ES-I3 (cell line): ENCODE data around the gene MME.

Experiments used
- H3K36me3 ChIP-seq: 2 replicates; pipeline ENCODE4 v1.6.1; 2013; ENCODE audit warnings: mild to moderate bottlenecking, low read length, control low read depth, moderate library complexity; ENCODE audit not compliant: insufficient read depth
- H3K4me1 ChIP-seq: 2 replicates; pipeline ENCODE4 v1.6.1; 2013; ENCODE audit warnings: mild to moderate bottlenecking, control low read depth, low read length; ENCODE audit not compliant: insufficient read depth
- H3K9ac ChIP-seq: 2 replicates; pipeline ENCODE4 v1.6.1; 2013; ENCODE audit warnings: low read depth, mild to moderate bottlenecking, low read length, moderate library complexity
- H3K9me3 ChIP-seq: 2 replicates; pipeline ENCODE4 v1.6.1; 2013; ENCODE audit warnings: mild to moderate bottlenecking, low read length, moderate library complexity; ENCODE audit not compliant: control insufficient read depth, insufficient read depth

Gene MME

DNA sequence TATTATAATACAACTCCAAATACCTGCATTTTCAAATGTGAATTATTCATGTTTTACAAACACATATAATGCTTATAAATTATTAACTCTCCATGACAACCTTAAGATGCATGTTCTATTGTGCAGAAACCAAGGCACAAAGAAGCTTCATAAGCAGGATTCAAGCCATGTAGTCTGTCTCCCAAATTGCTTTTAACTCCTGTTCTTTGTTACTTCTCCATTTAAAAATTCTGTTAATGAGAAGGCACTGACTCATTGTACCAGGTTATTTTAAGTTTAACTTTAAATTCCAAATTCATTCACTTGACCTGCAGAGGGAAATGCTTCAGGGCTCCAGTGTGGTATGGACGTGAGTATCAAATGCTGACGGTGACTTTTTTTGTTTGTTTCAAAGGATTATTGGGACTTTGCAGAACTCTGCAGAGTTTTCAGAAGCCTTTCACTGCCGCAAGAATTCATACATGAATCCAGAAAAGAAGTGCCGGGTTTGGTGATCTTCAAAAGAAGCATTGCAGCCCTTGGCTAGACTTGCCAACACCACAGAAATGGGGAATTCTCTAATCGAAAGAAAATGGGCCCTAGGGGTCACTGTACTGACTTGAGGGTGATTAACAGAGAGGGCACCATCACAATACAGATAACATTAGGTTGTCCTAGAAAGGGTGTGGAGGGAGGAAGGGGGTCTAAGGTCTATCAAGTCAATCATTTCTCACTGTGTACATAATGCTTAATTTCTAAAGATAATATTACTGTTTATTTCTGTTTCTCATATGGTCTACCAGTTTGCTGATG is 100.0 kb downstream of the MME start:
- Histone ChIP-seq H3K9ac (no peak overlapping the region), H3K4me1 (peaks cover 3% of the 10 kb centered on the region; the same call in 1 of the 2 replicates), H3K9me3 (no peaks in the 10 kb centered on the region), H3K36me3 (no peaks in the 10 kb centered on the region)

DNA sequence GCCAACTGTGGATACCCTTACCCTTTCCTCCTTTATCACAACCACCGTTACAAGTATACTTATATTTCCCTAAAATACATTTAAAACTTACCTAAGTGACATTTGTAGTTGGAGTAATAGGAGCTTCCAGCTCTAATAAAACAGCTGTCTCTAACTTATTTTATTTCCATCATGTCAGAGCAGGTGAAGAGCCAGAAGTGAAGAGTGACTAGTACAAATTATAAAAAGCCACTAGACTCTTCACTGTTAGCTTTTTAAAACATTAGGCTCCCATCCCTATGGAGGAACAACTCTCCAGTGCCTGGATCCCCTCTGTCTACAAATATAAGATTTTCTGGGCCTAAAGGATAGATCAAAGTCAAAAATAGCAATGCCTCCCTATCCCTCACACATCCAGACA is 102.3 kb downstream of the MME start:
- H3K4me1 ChIP-seq: peaks cover 14% of the 10 kb centered on the region
- H3K36me3 ChIP-seq: no peaks in the 10 kb centered on the region
- H3K9me3 ChIP-seq: no peaks in the 10 kb centered on the region
- no peak overlapping the region for H3K9ac ChIP-seq

DNA sequence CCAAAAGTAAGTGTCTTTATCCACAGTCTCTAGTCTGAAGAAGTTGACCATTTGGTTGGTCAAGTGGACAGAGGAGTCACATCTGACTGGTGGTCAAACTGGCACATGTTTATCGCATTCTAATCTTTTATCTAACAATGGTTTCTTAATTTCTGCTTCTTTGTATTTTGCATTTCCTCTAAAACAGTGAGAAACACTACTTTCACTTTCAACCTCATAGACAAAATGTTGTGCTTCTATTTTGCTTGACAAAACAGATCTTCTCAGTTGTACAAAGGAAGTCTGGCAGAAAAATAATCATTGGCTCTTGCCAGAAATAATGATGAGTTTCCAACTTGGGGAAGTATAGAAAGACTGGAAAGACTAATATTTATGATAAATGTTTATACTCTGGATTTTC is 103.9 kb downstream of the MME start:
- Histone ChIP-seq H3K4me1 (peaks cover 14% of the 10 kb centered on the region), H3K9ac (no peak overlapping the region), H3K36me3 (no peaks in the 10 kb centered on the region), H3K9me3 (no peaks in the 10 kb centered on the region)

DNA sequence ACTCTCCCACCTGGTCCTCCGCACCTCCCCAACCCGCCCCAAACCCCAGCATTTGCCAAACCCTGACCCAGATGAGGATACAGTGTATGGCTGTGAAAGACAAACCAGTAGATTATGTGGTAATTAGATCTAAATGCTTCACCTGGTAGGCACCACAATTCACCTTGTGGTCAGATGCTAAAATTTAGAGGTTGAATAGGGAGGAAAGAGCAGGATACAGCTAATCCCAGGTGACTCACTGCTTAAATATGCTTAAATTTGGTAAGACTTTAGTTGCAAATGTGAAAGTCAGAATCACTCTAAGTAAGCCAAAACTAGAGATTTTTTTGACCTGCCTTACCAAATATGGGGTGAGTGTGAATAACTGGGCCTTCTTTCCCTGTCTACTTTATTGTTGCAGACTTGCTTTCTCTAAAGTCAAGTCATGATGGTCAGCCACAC is 105.5 kb downstream of the MME start:
- no peak overlapping the region for H3K9ac ChIP-seq
- no peaks in the 10 kb centered on the region for H3K36me3 ChIP-seq
- H3K9me3 ChIP-seq: no peaks in the 10 kb centered on the region
- H3K4me1 ChIP-seq: peaks cover 14% of the 10 kb centered on the region

DNA sequence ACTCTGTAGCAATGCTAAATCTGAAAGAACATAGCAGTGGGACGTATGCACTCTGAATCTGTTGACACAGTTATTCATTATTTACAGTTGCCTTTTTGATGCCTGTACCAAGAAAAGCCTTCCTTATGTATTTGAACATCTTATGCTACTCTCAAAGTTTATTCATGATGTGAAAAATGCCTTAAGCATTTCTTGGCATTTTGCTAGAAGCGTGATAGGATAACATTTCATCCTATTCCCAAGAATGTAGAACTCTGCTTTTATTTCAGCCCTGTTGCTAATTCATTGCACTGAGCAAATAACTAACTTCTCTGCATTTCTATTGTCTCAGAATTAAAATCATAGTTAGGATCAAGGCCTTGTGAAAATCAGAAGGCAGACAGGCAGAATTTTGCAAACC is 107.9 kb downstream of the MME start:
- H3K9me3 ChIP-seq: no peaks in the 10 kb centered on the region; the same call in 1 of the 2 replicates
- H3K36me3 ChIP-seq: no peaks in the 10 kb centered on the region
- H3K9ac ChIP-seq: no peak overlapping the region
- H3K4me1 ChIP-seq: peaks cover 14% of the 10 kb centered on the region

DNA sequence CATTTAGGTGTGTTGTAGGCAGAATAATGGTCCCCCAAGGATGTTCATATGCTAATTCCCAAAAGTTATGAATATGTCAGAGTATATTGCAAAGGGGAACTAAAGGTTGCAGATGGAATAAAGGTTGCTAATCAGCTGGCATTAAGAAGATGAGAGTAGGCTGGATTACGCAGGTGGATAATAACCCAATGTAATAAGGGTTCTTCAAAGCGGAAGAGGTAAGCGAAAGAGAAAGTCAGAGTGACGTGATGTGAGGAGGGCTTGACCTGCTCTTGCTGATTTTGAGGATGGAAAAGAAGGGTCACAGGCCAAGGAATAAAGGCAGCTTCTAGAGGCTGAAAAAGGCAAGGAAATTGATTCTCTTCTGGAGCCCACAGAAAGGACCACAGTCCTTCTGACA is 109.4 kb downstream of the MME start:
- Histone ChIP-seq H3K36me3 (no peaks in the 10 kb centered on the region), H3K4me1 (peaks cover 14% of the 10 kb centered on the region), H3K9ac (no peak overlapping the region), H3K9me3 (no peaks in the 10 kb centered on the region; the same call in 1 of the 2 replicates)

DNA sequence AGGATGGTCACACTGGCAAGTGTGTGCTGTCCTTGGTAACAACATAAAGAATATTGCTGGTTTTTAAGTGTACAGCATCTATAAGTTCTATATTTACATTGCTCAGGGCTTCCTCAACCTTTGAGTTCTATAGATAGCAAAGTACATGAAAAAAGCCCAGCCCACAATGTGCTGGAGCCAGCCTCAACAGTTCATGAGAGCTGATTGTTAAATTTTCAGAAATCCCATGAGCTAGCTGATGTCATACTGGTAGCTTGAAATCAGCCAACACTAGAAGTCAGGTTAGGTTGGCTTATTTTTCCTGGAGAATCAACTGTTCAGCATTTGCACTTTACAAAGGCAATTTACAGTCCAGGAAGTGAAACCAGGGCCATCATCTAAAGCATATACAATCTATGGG is 110.6 kb downstream of the MME start:
- H3K4me1 ChIP-seq: peaks cover 6% of the 10 kb centered on the region
- no peak overlapping the region for H3K9ac ChIP-seq
- H3K9me3 ChIP-seq: no peaks in the 10 kb centered on the region; the same call in 1 of the 2 replicates
- H3K36me3 ChIP-seq: no peaks in the 10 kb centered on the region

DNA sequence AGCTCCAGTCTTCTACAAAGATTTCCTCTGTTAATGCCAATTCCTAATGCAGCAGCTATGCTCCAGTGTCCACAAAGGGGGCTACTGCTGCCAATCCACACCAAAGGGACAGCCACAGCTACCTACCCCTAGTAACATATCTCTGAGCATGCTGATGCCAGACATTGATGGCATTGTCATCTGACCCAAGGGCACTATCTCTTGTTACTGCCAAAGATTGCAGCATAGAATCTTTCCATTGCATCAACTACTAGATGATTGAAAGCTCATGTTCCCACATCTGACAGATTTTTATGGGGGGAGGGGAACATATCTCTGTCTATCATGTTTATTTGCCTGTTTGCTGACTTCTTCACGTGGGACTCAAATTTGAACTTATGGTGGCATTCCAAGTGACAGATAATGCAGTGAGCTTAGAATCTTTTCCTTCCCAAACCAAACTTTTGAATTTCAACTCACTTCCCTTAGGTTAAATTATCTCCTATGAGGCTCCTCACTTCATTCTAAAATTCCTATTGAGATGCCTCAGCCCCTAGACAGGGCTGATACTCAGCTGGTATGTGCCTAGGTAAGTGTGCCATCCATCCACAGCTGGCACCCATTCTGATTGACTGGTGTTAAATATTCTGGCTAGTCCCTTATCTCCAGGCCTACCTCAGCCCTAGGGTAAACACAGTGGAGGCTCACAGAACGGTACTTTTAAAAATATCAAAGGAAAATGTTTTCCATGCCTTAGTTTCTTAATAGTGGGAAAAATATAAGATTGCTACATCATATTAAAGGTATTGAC is 113.0 kb downstream of the MME start:
- Histone ChIP-seq H3K9me3 (no peaks in the 10 kb centered on the region; the same call in 1 of the 2 replicates), H3K4me1 (no peaks in the 10 kb centered on the region), H3K36me3 (no peaks in the 10 kb centered on the region), H3K9ac (no peak overlapping the region)

DNA sequence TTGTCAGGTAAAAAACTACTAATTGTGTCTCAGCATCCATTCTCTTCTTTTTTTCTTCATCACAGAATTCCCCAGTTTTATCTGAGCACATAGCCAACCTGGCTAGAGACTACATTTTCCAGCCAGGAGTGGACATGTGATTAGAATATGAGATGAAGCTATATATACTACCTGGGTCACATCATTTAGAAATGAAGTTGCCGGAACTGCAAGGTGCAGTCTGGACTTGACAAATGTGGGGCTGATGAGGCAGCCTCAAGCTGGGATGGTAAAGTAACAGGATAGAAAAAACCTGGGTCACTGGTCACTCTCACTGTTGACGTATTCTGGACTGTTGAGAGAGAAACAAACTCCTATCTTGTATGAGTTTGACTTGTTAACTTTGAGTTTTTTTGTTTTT is 113.7 kb downstream of the MME start:
- H3K9me3 ChIP-seq: no peaks in the 10 kb centered on the region; the same call in 1 of the 2 replicates
- no peaks in the 10 kb centered on the region for H3K4me1 ChIP-seq
- no peaks in the 10 kb centered on the region for H3K36me3 ChIP-seq
- H3K9ac ChIP-seq: no peak overlapping the region

DNA sequence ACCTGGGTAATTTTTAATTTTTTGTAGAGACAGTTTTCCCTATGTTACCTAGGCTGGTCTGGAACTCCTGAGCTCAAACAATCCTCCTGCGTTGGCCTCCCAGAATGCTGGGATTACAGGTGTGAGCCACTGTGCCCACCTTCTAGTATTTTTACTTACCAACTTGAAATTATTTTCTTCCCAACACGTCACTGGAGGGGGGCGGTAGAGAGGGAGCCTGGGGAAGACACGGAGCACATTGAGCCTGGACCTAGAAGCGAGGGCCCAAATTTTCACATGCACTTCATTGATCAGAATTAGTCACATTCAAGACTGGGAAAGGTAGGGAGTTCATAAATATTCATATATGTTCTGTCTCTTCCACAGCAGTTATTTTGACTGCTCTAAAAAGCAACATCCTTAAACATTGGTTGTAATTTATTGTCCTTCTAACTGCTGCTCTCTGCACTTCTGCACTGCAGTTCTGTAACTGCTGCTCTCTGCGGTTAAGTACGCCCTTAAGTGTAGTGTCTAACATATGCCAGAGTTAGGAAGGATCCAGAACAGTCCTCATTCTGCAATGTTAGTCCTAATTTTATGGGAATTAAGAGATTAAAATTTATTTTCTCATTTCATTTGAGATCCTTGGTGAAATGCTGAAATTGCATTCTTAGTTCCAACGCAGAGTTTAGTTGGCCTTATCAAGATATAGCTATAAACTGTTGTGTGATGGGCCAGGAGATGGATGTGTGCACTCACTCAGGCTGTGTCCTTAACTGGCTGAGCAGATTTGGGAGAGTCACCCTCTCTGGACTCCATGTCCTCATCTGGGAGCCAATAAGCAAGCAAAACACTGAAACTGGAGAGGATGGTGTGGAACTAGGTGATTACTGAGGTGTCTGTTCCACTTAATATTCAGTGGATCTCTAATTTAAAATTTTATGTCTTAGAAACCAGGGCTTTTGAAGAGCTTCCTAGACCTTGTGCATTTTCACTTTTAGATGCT is 115.1 kb downstream of the MME start:
- no peaks in the 10 kb centered on the region; the same call in 1 of the 2 replicates for H3K9me3 ChIP-seq
- H3K36me3 ChIP-seq: no peaks in the 10 kb centered on the region
- H3K4me1 ChIP-seq: no peaks in the 10 kb centered on the region
- no peak overlapping the region for H3K9ac ChIP-seq

DNA sequence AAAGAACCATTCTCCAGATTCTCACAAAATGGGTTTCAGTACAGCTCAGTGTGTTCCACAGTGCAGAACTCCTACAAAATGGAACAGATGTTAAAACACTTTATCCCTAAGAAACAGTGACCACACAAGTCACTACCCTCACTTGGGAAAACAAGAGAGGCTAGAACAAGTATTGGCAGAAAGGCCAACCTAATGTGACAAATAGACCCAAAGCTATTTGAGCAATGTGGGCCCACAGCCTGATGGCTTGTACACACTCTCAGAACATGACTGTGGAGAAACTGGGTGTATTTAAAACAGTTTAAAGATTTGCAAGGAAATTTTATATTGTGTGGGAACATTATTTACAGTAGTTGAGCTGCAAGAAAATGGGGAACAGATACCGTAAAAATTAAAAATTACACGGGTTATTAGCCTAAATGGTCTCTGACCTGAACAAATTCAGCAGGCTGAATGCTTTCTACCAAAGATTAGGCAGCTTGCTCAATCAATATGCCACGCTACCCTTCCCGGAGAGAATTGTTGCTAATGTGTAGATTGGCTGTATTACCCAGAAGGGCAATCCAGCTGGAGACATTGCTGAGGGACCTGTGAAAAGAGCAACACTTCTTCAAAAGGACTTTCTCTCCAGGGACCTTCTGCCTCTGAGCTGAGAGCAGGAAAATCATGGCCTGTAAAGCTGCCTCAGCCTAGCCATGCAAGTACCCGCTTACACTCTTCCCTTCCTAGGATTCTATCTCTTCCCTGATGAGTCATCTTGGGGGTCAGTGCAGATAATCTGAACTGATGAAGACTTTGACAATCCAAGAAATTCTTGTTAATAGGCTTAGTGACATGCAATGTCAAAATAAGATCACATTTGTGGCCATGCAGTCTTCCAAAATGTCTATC is 116.3 kb downstream of the MME start:
- Histone ChIP-seq H3K9ac (no peak overlapping the region), H3K4me1 (no peaks in the 10 kb centered on the region), H3K9me3 (no peaks in the 10 kb centered on the region), H3K36me3 (no peaks in the 10 kb centered on the region)

DNA sequence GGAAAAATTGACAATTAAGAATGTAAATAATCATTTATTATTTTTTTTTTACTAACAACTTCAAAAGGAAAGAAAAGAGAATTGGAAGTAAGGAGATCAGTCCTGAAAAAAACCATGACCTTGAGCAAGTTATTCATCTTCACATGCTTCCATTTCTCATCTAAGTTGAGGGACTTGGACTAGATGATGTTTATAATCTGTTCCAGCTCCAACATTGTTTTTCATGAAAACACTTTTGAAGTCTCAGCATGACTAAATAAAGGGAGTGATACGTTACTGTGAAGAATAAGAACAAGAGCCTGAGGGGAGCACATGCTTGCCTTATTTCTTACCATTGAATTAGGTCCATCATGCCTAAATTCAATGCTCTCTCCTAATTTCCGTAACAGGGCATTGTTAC is 117.7 kb downstream of the MME start:
- Histone ChIP-seq H3K9ac (no peak overlapping the region), H3K4me1 (no peaks in the 10 kb centered on the region), H3K36me3 (no peaks in the 10 kb centered on the region), H3K9me3 (no peaks in the 10 kb centered on the region)

DNA sequence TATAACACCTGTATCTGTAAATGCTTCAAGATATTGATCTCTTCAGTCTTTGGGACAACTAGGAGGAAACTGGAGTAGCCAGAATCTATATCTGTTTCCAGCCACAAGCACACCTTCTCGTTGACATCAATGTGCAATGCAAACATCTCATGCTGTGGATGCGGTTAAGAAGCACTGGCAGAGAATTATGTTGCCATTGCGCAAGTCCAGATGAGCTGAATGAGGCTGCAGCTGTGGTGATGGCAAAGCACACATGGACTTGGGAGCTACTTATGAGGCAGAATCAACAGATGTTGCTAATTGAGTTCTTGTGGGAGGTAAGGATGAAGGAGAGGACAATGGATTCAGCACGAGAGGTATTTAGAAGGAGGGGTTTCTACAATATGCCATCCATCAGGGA is 122.5 kb downstream of the MME start:
- Histone ChIP-seq H3K9me3 (no peaks in the 10 kb centered on the region), H3K4me1 (no peaks in the 10 kb centered on the region), H3K36me3 (no peaks in the 10 kb centered on the region), H3K9ac (no peak overlapping the region)
